CD4-positive, CD25-positive, alpha-beta regulatory T cell (primary cell): Measurements from ENCODE around the gene P2RY8. TPM values are rescaled to one million over a fixed set of nuclear protein-coding genes. Genes with fewer than 3 reads are reported as not detected.

Experiments
- ATAC-seq, 2 donors: fragments of 150-1000 bp; cut with Tn5 transposase; one replicate each; pipeline ENCODE4 v1.10.0; 2021; ENCODE audit warnings: low read depth in 2 of 2, moderate number of reproducible peaks in 2 of 2, moderate library complexity in 1 of 2
- DNase-seq, 3 donors: peaks; one replicate each; pipeline versions ENCODE4 v3.0.0 to v3.0.0-alpha.2; 2012 to 2022; ENCODE audit warnings: mixed read lengths in 1 of 3
- H3K27ac ChIP-seq: one replicate; pipeline ENCODE4 v1.7.0; 2013; ENCODE audit warnings: mild to moderate bottlenecking, low read length; ENCODE audit not compliant: insufficient read depth, poor library complexity, severe bottlenecking
- H3K27me3 ChIP-seq: one replicate; pipeline ENCODE4 v1.7.0; 2013; ENCODE audit warnings: low read length; ENCODE audit not compliant: control insufficient read depth, insufficient read depth
- H3K36me3 ChIP-seq: one replicate; pipeline ENCODE4 v1.7.0; 2013; ENCODE audit warnings: mild to moderate bottlenecking, low read length, moderate library complexity; ENCODE audit not compliant: control insufficient read depth, insufficient read depth
- H3K4me1 ChIP-seq: 2 replicates; pipeline ENCODE4 v1.7.0; 2013; ENCODE audit warnings: mild to moderate bottlenecking, low read length; ENCODE audit not compliant: insufficient read depth, control insufficient read depth, poor library complexity, severe bottlenecking
- H3K4me3 ChIP-seq: one replicate; pipeline ENCODE4 v1.7.0; 2013; ENCODE audit warnings: low read depth, mild to moderate bottlenecking, low read length, moderate library complexity
- H3K9me3 ChIP-seq, 2 experiments: 1 replicate in 1 of 2; 2 replicates in 1 of 2; pipeline ENCODE4 v1.7.0; 2013; ENCODE audit warnings: low read length in 2 of 2, mild to moderate bottlenecking in 1 of 2, moderate library complexity in 1 of 2; ENCODE audit not compliant: control insufficient read depth in 2 of 2
- H3K27ac Mint-ChIP-seq, 3 donors: one replicate each; pipeline ENCODE4 v1.8.0; 2020 to 2022; ENCODE audit warnings: mild to moderate bottlenecking in 3 of 3, mixed read lengths in 3 of 3, moderate library complexity in 2 of 3
- H3K27me3 Mint-ChIP-seq: one replicate; pipeline ENCODE4 v1.8.0; 2022; ENCODE audit warnings: mild to moderate bottlenecking, mixed read lengths
- H3K36me3 Mint-ChIP-seq: one replicate; pipeline ENCODE4 v1.8.0; 2020; ENCODE audit warnings: mixed read lengths
- H3K4me1 Mint-ChIP-seq, 4 donors: one replicate each; pipeline ENCODE4 v1.8.0; 2020 to 2022; ENCODE audit warnings: mixed read lengths in 4 of 4, mild to moderate bottlenecking in 1 of 4
- H3K4me3 Mint-ChIP-seq, 4 donors: one replicate each; pipeline ENCODE4 v1.8.0; 2020 to 2022; ENCODE audit warnings: mild to moderate bottlenecking in 4 of 4, mixed read lengths in 4 of 4, moderate library complexity in 3 of 4
- H3K9me3 Mint-ChIP-seq, 7 donors: one replicate each; pipeline ENCODE4 v1.8.0; 2020 to 2022; ENCODE audit warnings: mixed read lengths in 7 of 7, mild to moderate bottlenecking in 3 of 7, moderate library complexity in 2 of 7
- polyA plus RNA-seq, 4 donors: library from polyadenylated mRNA; unstranded; fragments of 300-500 nt; fragmentation: Illumina TruSeq; gene quantifications; one replicate each; pipeline ENCODE4 v1.2.3, GENCODE V29; 2021
- total RNA-seq: library from RNA; stranded (reverse); gene quantifications from one replicate; pipeline ENCODE4 v1.2.3, GENCODE V29; 2022

The P2RY8 gene
- total and polyA plus RNA-seq, 5 donors from 2014 or later: 158 to 222 (median 195) TPM

- ATAC-seq (no peak), DNase-seq (no peak)
- Histone ChIP-seq H3K27ac (no peak overlapping the region), H3K4me3 (no peak overlapping the region), H3K27me3 (no peaks in the 10 kb centered on the region), H3K9me3 (no peaks in the 10 kb centered on the region), H3K36me3 (peaks cover 36% of the 10 kb centered on the region), H3K4me1 (peaks cover 68% of the 10 kb centered on the region)
- no peaks in the 10 kb centered on the region for H3K27me3 Mint-ChIP-seq
- H3K4me1 Mint-ChIP-seq: peaks cover 25 to 74% (median 43%) of the 10 kb centered on the region in 4 donors
- peak overlapping the region in 1 of 3 donors; percentile 80 for H3K27ac Mint-ChIP-seq
- peaks cover 17% of the 10 kb centered on the region for H3K36me3 Mint-ChIP-seq
- peaks cover 0 to 3% (median 0%) of the 10 kb centered on the region in 7 donors for H3K9me3 Mint-ChIP-seq
- H3K4me3 Mint-ChIP-seq: peak overlapping the region in 1 of 4 donors; percentile 36
These were observed 70.7 kb downstream of the P2RY8 start for GRCh38 chrX:1466232-1466661.

GRCh38 chrX:1465286-1466231, 71.4 kb downstream of the P2RY8 start:
- no peak overlapping the region for H3K27ac ChIP-seq
- H3K36me3 ChIP-seq: peaks cover 36% of the 10 kb centered on the region
- H3K27me3 ChIP-seq: no peaks in the 10 kb centered on the region
- Mint-ChIP-seq H3K27ac (peak overlapping the region in 2 of 3 donors; percentile 29 to 66), H3K4me1 (peaks cover 24 to 68% (median 42%) of the 10 kb centered on the region in 4 donors), H3K9me3 (peaks cover 0 to 3% (median 0%) of the 10 kb centered on the region in 7 donors), H3K4me3 (peak overlapping the region in 3 of 4 donors; percentile 26 to 63 (median 28)), H3K36me3 (peaks cover 17% of the 10 kb centered on the region), H3K27me3 (no peaks in the 10 kb centered on the region)
- H3K9me3 ChIP-seq: no peaks in the 10 kb centered on the region
- no peak for DNase-seq
- ATAC-seq: no peak
- no peak overlapping the region for H3K4me3 ChIP-seq
- H3K4me1 ChIP-seq: peaks cover 62% of the 10 kb centered on the region

DNA sequence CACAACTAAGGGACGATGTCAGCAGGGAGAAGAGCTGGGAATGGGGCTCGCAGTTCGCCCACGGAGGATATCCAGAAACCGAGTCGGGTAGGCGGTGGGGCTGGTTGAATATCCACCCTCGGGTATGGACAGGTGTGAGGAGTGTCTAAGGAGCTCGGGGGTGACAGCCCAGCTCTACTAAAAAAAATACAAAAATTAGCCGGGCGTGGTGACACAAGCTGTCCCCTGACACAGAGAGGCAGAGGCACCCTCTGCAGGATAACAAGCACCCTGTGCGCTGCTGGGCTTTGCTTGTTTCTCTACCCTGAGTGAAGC, 72.1 kb downstream of the P2RY8 start:
- ATAC-seq: no peak
- Histone ChIP-seq H3K27ac (no peak overlapping the region), H3K4me3 (no peak overlapping the region), H3K27me3 (no peaks in the 10 kb centered on the region), H3K4me1 (peaks cover 55% of the 10 kb centered on the region), H3K36me3 (peaks cover 36% of the 10 kb centered on the region), H3K9me3 (no peaks in the 10 kb centered on the region)
- peaks cover 0 to 3% (median 0%) of the 10 kb centered on the region in 7 donors for H3K9me3 Mint-ChIP-seq
- peaks cover 17% of the 10 kb centered on the region for H3K36me3 Mint-ChIP-seq
- no peaks in the 10 kb centered on the region for H3K27me3 Mint-ChIP-seq
- H3K4me1 Mint-ChIP-seq: peaks cover 21 to 63% (median 37%) of the 10 kb centered on the region in 4 donors
- H3K27ac Mint-ChIP-seq: no peak overlapping the region
- H3K4me3 Mint-ChIP-seq: peak overlapping the region in 1 of 4 donors; percentile 57
- DNase-seq: no peak

DNA sequence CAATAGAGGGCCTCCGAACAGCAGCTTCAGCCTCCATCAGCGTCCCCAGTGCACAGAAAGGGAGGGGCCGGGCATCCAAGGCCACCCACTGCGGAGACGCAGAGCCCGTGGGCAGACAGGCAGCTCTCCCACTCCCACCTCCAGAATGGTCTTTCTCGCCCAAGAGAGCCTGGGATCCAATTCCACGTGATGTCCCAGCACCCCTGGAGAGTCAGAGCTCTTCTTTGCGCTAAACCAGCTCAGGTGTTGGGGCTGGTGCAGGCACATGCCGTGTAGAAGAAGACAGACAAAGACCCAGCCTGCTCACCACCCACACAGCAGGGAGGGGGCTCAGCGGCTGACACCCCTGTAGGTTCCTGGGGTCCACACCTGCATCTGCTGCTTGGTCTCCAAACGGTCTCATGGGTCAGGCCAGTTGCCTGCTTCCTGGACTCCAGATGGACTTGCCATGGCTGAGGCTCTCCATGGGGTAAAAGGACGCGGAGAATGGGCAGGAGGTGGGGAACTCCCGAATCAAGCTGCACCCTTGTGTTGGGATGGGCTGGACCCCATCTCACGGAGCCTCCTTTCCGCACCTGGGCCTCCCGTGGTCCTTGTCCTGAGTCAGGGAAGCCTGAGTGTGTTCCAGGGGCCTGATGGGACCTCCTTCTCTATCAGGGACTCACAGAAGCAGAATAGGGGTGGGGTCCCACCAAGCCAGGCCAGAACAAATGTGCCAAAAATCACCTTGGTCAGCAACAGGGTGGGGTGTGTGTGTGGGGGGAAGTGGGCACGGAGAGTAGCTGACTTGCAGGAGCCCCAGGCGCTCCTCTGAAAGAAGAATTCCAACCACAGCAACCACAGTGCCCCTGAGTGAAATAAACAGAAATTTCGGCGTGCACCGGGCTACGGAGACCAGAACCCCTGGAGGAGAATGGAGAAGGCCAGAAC, 72.7 kb downstream of the P2RY8 start:
- Histone ChIP-seq H3K4me1 (peaks cover 49% of the 10 kb centered on the region), H3K36me3 (peaks cover 36% of the 10 kb centered on the region), H3K4me3 (no peak overlapping the region), H3K27me3 (no peaks in the 10 kb centered on the region), H3K9me3 (no peaks in the 10 kb centered on the region), H3K27ac (peak overlapping the region; percentile 70)
- Mint-ChIP-seq H3K36me3 (peaks cover 17% of the 10 kb centered on the region), H3K4me1 (peaks cover 21 to 57% (median 34%) of the 10 kb centered on the region in 4 donors), H3K4me3 (peak overlapping the region in 3 of 4 donors; percentile 4 to 57 (median 54)), H3K9me3 (peaks cover 0 to 3% (median 0%) of the 10 kb centered on the region in 7 donors), H3K27me3 (no peaks in the 10 kb centered on the region), H3K27ac (peak overlapping the region in 1 of 3 donors; percentile 74)
- ATAC-seq: no peak
- no peak for DNase-seq

- Histone ChIP-seq H3K36me3 (peaks cover 36% of the 10 kb centered on the region), H3K27me3 (no peaks in the 10 kb centered on the region), H3K9me3 (no peaks in the 10 kb centered on the region), H3K4me1 (peaks cover 45% of the 10 kb centered on the region), H3K27ac (peak overlapping the region; percentile 70), H3K4me3 (no peak overlapping the region)
- Mint-ChIP-seq H3K27ac (peak overlapping the region in 2 of 3 donors; percentile 28 to 97), H3K9me3 (peaks cover 0 to 3% (median 0%) of the 10 kb centered on the region in 7 donors), H3K27me3 (no peaks in the 10 kb centered on the region), H3K4me1 (peaks cover 21 to 53% (median 32%) of the 10 kb centered on the region in 4 donors), H3K4me3 (peak overlapping the region in 3 of 4 donors; percentile 54 to 70 (median 62)), H3K36me3 (peaks cover 17% of the 10 kb centered on the region)
- no peak for ATAC-seq
- no peak for DNase-seq
These were observed 73.4 kb downstream of the P2RY8 start for GRCh38 chrX:1463581-1463980.

DNA sequence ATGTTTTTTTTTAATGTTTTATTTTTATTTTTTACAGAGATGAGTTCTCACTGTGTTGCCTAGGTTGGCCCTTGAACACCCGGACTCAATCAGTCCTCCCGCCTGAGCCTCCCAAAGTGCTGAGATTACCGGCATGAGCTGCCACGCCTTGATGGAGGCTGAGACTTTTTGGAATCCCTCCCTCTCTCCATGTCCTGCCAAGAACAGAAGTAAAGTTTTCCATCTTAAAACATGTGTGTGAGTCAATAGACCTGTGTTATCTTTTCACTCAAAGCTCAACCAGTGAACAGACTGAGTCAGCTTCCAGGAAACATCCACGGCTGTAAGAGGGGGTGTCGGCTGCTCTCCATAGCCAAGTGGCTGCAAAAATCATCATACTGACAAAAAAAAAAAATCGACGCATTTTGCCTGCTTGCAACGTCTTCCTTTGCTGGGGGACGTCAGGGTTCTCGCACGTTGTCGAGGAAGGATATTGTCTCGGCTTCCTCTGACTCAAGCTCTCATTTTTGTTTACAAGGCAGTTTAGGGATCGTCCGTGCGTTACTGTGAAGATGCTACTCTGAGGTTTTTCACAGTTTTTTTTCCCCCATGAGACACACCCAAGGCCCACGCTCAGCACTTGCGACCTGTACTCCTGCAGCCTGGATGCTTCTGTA, 74.3 kb downstream of the P2RY8 start:
- H3K27ac Mint-ChIP-seq: peak overlapping the region; percentile 52 to 97 (median 83)
- Histone ChIP-seq H3K4me1 (peaks cover 37% of the 10 kb centered on the region), H3K27ac (peak overlapping the region; percentile 70), H3K27me3 (no peaks in the 10 kb centered on the region), H3K9me3 (no peaks in the 10 kb centered on the region), H3K36me3 (peaks cover 36% of the 10 kb centered on the region), H3K4me3 (peak overlapping the region; percentile 26)
- peak overlapping the region in 3 of 4 donors; percentile 40 to 67 (median 62) for H3K4me3 Mint-ChIP-seq
- peaks cover 0 to 3% (median 0%) of the 10 kb centered on the region in 7 donors for H3K9me3 Mint-ChIP-seq
- peaks cover 17% of the 10 kb centered on the region for H3K36me3 Mint-ChIP-seq
- H3K4me1 Mint-ChIP-seq: peaks cover 20 to 45% (median 29%) of the 10 kb centered on the region in 4 donors
- ATAC-seq: peak; percentile 80 to 81
- H3K27me3 Mint-ChIP-seq: no peaks in the 10 kb centered on the region
- peak; percentile 29 to 84 (median 53) for DNase-seq

- peak overlapping the region in 2 of 4 donors; percentile 62 to 67 for H3K4me3 Mint-ChIP-seq
- H3K9me3 ChIP-seq: no peaks in the 10 kb centered on the region
- peaks cover 16 to 39% (median 26%) of the 10 kb centered on the region in 4 donors for H3K4me1 Mint-ChIP-seq
- peak overlapping the region; percentile 70 for H3K27ac ChIP-seq
- no peaks in the 10 kb centered on the region for H3K27me3 ChIP-seq
- ATAC-seq: no peak
- DNase-seq: no peak
- peaks cover 31% of the 10 kb centered on the region for H3K4me1 ChIP-seq
- H3K27me3 Mint-ChIP-seq: no peaks in the 10 kb centered on the region
- H3K36me3 Mint-ChIP-seq: peaks cover 12% of the 10 kb centered on the region
- H3K36me3 ChIP-seq: peaks cover 36% of the 10 kb centered on the region
- H3K4me3 ChIP-seq: peak overlapping the region; percentile 11
- peaks cover 0 to 3% (median 0%) of the 10 kb centered on the region in 7 donors for H3K9me3 Mint-ChIP-seq
- peak overlapping the region in 2 of 3 donors; percentile 52 to 97 for H3K27ac Mint-ChIP-seq
These were observed 74.9 kb downstream of the P2RY8 start for GRCh38 chrX:1462110-1462509.
